ENCODE data around the gene A4GALT. TPM values are rescaled to one million over a fixed set of nuclear protein-coding genes. Genes with fewer than 3 reads are reported as not detected.

A4GALT gene
- total and polyA plus RNA-seq, 10 of the 15 experiments (the other 5 are each of a cell fraction or from before 2014, with no cell fraction given), result 0.04 to 3.9 (median 2.3) TPM; not detected in 1

- RAD21 ChIA-PET (ENCODE audit: unreplicated experiment), result interaction anchor here (0.7 to 3.4 kb wide), 5 partner anchors 10 to 202 kb away, joined by 4 to 19 read pairs (median 12); no protein-coding TSS in a partner anchor
- CTCF ChIA-PET, result interaction anchor here (0.6 to 3.5 kb wide), 5 partner anchors 10 to 202 kb away, joined by 3 to 21 read pairs (median 6); no protein-coding TSS in a partner anchor
- H3K79me2 ChIP-seq (ENCODE audit: control insufficient read depth, insufficient read depth, low read length), result no peaks in the 10 kb centered on the region
- H3K36me3 ChIP-seq (ENCODE audit: control insufficient read depth in 2 of 2, insufficient read depth in 2 of 2, low read length in 1 of 2), result no peaks in the 10 kb centered on the region
- BruUV-seq (replicated peaks), result TSS peak; percentile 81
- ATAC-seq, result peak; percentile 65
- 22% methylated on average over 11 of the region's 11 CpGs for WGBS (ENCODE audit: insufficient coverage, insufficient replicate concordance, low lambda C conversion rate, missing lambda C conversion rate)
- H2AFZ ChIP-seq (ENCODE audit: control insufficient read depth, low read depth, low read length), result peak overlapping the region; percentile 48
- SMC1A ChIA-PET (ENCODE audit: uncharacterized antibody, unreplicated experiment), result interaction anchor here (0.6 to 2.3 kb wide), 10 partner anchors 9 to 367 kb away, joined by 3 to 9 read pairs (median 4); no protein-coding TSS in a partner anchor
- peak overlapping the region; percentile 77 for H3K4me2 ChIP-seq (ENCODE audit: control insufficient read depth, insufficient read depth)
- peak; percentile 93 for DNase-seq (ENCODE audit: low read depth, low spot score)
- H3K27ac ChIP-seq (ENCODE audit: control insufficient read depth, insufficient read depth), result peak overlapping the region; percentile 78
- no peaks in the 10 kb centered on the region for H4K20me1 ChIP-seq (ENCODE audit: control insufficient read depth, insufficient read depth)
- in situ Hi-C loops (cut with MboI) (loop anchor here (5.0 to 25.0 kb wide), 2 partner anchors 202 to 1372 kb away; no protein-coding TSS in a partner anchor), intact Hi-C loops (cut with micrococcal nuclease; ENCODE audit: unreplicated experiment) (loop anchor here (1.0 to 5.0 kb wide), 4 partner anchors 27 to 427 kb away; no protein-coding TSS in a partner anchor)
- no peaks in the 10 kb centered on the region for H3K27me3 ChIP-seq (replicated peaks in 1 of 2; ENCODE audit: control insufficient read depth in 2 of 2, insufficient read depth in 2 of 2, low read length in 1 of 2)
- H3K4me1 ChIP-seq (ENCODE audit: control insufficient read depth, insufficient read depth, low read length), result peaks cover 36% of the 10 kb centered on the region
- no peak overlapping the region for H3K4me3 ChIP-seq
- POLR2A ChIA-PET, result interaction anchor here (0.5 to 0.8 kb wide), 5 partner anchors 51 to 976 kb away, joined by 3 read pairs; no protein-coding TSS in a partner anchor
- FAIRE-seq, result peak; percentile 56
- peaks cover 1% of the 10 kb centered on the region; the same call in 2 of the 3 replicates for H3K9me3 ChIP-seq (replicated peaks; ENCODE audit: control insufficient read depth, insufficient read depth, low read length)
- H3K9ac ChIP-seq (ENCODE audit: control insufficient read depth, insufficient read depth, low read length), result peak overlapping the region; percentile 58; the same call in 1 of the 2 replicates
- TF ChIP-seq IKZF1 (conservative IDR thresholded peaks at IDR 0.05), result peak; percentile 76
- peak; percentile 59 for TF ChIP-seq RUNX3 (IDR thresholded peaks at IDR 0.05; ENCODE audit: low read length)
- TF ChIP-seq CHD4 (IDR thresholded peaks at IDR 0.05), result no peak
- TF ChIP-seq RAD51 (IDR thresholded peaks at IDR 0.05), result peak; percentile 77
- TF ChIP-seq PAX5 (IDR thresholded peaks at IDR 0.05; ENCODE audit: borderline replicate concordance, low read depth, low read length), result peak; percentile 19; the same call in 1 of the 2 replicates
- TF ChIP-seq EED (IDR thresholded peaks at IDR 0.05; ENCODE audit: low read depth), result peak; percentile 31; the same call in 1 of the 2 replicates
- TF ChIP-seq POLR2AphosphoS5 (IDR thresholded peaks at IDR 0.05; ENCODE audit: low read length), result peak; percentile 64; the same call in 1 of the 2 replicates
- peak; percentile 31; the same call in 1 of the 2 replicates for TF ChIP-seq BACH1 (IDR thresholded peaks at IDR 0.05; ENCODE audit: borderline replicate concordance)
- peak; percentile 57 for TF ChIP-seq DPF2 (IDR thresholded peaks at IDR 0.05)
- TF ChIP-seq BHLHE40 (IDR thresholded peaks at IDR 0.05; ENCODE audit: borderline replicate concordance in 1 of 2, low read depth in 2 of 2, low read length in 1 of 2), result peak in 1 of 2 experiments; percentile 44; a peak in 2 of 4 replicates
- TF ChIP-seq TAF1 (IDR thresholded peaks at IDR 0.05; ENCODE audit: borderline replicate concordance, low read depth, low read length), result 0 out of 2 replicates have a peak, but pooled peaks have one; percentile 6
- peak; percentile 80; the same call in 1 of the 2 replicates for TF ChIP-seq ZNF24 (IDR thresholded peaks at IDR 0.05)
- peak; percentile 69; the same call in 1 of the 2 replicates for TF ChIP-seq TBL1XR1 (IDR thresholded peaks at IDR 0.05; ENCODE audit: low read depth, low read length)
- no peak for TF ChIP-seq RFX5 (IDR thresholded peaks at IDR 0.05; ENCODE audit: low read depth, low read length)
- no peak for TF ChIP-seq KAT2A (conservative IDR thresholded peaks at IDR 0.05; ENCODE audit: control insufficient read depth, low read depth, low read length)
- TF ChIP-seq EP300 (IDR thresholded peaks at IDR 0.05; ENCODE audit: borderline replicate concordance in 1 of 2, control insufficient read depth in 1 of 2, low read depth in 2 of 2, low read length in 2 of 2), result peak in 1 of 2 experiments; percentile 28; a peak in 2 of 4 replicates
- no peak for TF ChIP-seq SREBF1 (IDR thresholded peaks at IDR 0.05; ENCODE audit: low read length)
- TF ChIP-seq, protein P1, sequence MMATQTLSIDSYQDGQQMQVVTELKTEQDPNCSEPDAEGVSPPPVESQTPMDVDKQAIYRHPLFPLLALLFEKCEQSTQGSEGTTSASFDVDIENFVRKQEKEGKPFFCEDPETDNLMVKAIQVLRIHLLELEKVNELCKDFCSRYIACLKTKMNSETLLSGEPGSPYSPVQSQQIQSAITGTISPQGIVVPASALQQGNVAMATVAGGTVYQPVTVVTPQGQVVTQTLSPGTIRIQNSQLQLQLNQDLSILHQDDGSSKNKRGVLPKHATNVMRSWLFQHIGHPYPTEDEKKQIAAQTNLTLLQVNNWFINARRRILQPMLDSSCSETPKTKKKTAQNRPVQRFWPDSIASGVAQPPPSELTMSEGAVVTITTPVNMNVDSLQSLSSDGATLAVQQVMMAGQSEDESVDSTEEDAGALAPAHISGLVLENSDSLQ (IDR thresholded peaks at IDR 0.05), result peak; percentile 33; the same call in 1 of the 2 replicates
- no peak for TF ChIP-seq ZBTB11 (CRISPR knock-in tag; IDR thresholded peaks at IDR 0.05)
These were observed 55.5 kb downstream of the A4GALT start for GRCh38 chr22:42664976-42665831.
